H1 (cell line): ENCODE results near the gene ROBO2.

Experiments
- FOSL1 ChIP-seq: IDR thresholded peaks from 2 replicates; pipeline ENCODE4 v1.6.1; 2011; ENCODE audit warnings: mild to moderate bottlenecking, low read depth, low read length, moderate library complexity; ENCODE audit not compliant: insufficient read depth
- KDM4A ChIP-seq: IDR thresholded peaks from one replicate; pipeline ENCODE4 v1.7.1; 2012; ENCODE audit warnings: low read depth, mild to moderate bottlenecking, moderate library complexity, low read length, inconsistent platforms; ENCODE audit not compliant: severe bottlenecking
- POLR2A ChIP-seq, 2 experiments: IDR thresholded peaks; 1 replicate in 1 of 2; 2 replicates in 1 of 2; pipeline ENCODE4 v1.6.1; 2011; ENCODE audit warnings: low read depth in 2 of 2, low read length in 2 of 2, mild to moderate bottlenecking in 2 of 2; ENCODE audit errors: control extremely low read depth in 1 of 2
- RAD21 ChIP-seq, 2 experiments: IDR thresholded peaks in 1 of 2; conservative IDR thresholded peaks in 1 of 2; 2 replicates each; pipeline ENCODE4 v1.6.1; 2011; ENCODE audit warnings: low read depth in 2 of 2, low read length in 2 of 2, improper control_type of control experiment in 1 of 2, inconsistent platforms in 1 of 2, mild to moderate bottlenecking in 1 of 2, moderate library complexity in 1 of 2
- SIN3A ChIP-seq, 2 experiments: IDR thresholded peaks in 1 of 2; conservative IDR thresholded peaks in 1 of 2; 2 replicates each; pipeline ENCODE4 v1.6.1; 2011 to 2012; ENCODE audit warnings: low read length in 2 of 2, improper control_type of control experiment in 1 of 2, low read depth in 1 of 2, mild to moderate bottlenecking in 1 of 2
- ZNF274 ChIP-seq: IDR thresholded peaks from 2 replicates; pipeline ENCODE4 v1.7.0; 2012; ENCODE audit warnings: low read length, borderline replicate concordance; ENCODE audit errors: extremely low read depth
- TF ChIP-seq, protein P1 (sequence below), 3 experiments: IDR thresholded peaks; 1 replicate in 2 of 3; 2 replicates in 1 of 3; pipeline versions ENCODE4 v1.5.1 to v1.6.1; 2011; ENCODE audit warnings: low read length in 3 of 3, mild to moderate bottlenecking in 3 of 3, inconsistent platforms in 2 of 3, low read depth in 1 of 3, moderate library complexity in 1 of 3; ENCODE audit not compliant: insufficient read depth in 1 of 3; ENCODE audit errors: control extremely low read depth in 1 of 3
- TF ChIP-seq, protein P2 (sequence below): IDR thresholded peaks from 2 replicates; pipeline ENCODE4 v1.6.1; 2012; ENCODE audit warnings: low read length, inconsistent platforms

DNA sequence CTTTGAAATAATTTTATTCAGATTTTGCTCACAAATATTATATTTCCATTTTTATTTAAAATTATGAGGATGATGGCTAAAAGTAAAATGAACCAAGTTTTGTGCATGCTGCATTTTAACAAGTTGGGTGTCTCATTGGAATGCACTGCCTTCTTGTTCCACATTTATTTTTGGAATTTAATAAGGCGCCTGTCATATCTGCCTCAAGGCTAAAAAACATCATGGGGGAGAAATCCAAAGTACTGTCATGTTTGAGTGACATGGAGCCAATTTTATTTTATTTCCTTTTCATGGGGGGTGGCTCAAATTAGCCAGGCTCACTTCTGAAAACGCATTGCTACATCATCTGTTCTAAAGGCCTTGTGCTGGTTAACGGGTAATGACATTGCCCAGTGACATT is 205.1 kb downstream of the ROBO2 start:
- no peak for TF ChIP-seq ZNF274
- TF ChIP-seq, protein P1, sequence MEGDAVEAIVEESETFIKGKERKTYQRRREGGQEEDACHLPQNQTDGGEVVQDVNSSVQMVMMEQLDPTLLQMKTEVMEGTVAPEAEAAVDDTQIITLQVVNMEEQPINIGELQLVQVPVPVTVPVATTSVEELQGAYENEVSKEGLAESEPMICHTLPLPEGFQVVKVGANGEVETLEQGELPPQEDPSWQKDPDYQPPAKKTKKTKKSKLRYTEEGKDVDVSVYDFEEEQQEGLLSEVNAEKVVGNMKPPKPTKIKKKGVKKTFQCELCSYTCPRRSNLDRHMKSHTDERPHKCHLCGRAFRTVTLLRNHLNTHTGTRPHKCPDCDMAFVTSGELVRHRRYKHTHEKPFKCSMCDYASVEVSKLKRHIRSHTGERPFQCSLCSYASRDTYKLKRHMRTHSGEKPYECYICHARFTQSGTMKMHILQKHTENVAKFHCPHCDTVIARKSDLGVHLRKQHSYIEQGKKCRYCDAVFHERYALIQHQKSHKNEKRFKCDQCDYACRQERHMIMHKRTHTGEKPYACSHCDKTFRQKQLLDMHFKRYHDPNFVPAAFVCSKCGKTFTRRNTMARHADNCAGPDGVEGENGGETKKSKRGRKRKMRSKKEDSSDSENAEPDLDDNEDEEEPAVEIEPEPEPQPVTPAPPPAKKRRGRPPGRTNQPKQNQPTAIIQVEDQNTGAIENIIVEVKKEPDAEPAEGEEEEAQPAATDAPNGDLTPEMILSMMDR (IDR thresholded peaks at IDR 0.05; ENCODE audit: control extremely low read depth in 1 of 3, insufficient read depth in 1 of 3, low read depth in 1 of 3, low read length in 3 of 3): no peak
- TF ChIP-seq RAD21 (IDR thresholded peaks at IDR 0.05 in 1 of 2, conservative IDR thresholded peaks at IDR 0.05 in 1 of 2; ENCODE audit: low read depth in 2 of 2, low read length in 2 of 2): no peak
- TF ChIP-seq POLR2A (IDR thresholded peaks at IDR 0.05; ENCODE audit: control extremely low read depth in 1 of 2, low read depth in 2 of 2, low read length in 2 of 2): no peak
- no peak for TF ChIP-seq KDM4A
- TF ChIP-seq SIN3A (conservative IDR thresholded peaks at IDR 0.05 in 1 of 2, IDR thresholded peaks at IDR 0.05 in 1 of 2; ENCODE audit: low read depth in 1 of 2, low read length in 2 of 2): no peak
- TF ChIP-seq, protein P2, sequence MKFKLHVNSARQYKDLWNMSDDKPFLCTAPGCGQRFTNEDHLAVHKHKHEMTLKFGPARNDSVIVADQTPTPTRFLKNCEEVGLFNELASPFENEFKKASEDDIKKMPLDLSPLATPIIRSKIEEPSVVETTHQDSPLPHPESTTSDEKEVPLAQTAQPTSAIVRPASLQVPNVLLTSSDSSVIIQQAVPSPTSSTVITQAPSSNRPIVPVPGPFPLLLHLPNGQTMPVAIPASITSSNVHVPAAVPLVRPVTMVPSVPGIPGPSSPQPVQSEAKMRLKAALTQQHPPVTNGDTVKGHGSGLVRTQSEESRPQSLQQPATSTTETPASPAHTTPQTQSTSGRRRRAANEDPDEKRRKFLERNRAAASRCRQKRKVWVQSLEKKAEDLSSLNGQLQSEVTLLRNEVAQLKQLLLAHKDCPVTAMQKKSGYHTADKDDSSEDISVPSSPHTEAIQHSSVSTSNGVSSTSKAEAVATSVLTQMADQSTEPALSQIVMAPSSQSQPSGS: no peak
- no peak for TF ChIP-seq FOSL1
